HG02981 (cell line): ENCODE measurements around the gene WT1.
"Not testable (repeated sequence)": the region's sequence is repeated elsewhere in the genome, so short reads cannot be mapped to it uniquely, and the experiment has no call there.

Source experiments
- ATAC-seq: cut with Tn5 transposase; IDR thresholded peaks from one replicate; pipeline ENCODE4 v1.9.1; 2021; ENCODE audit warnings: mild to moderate bottlenecking, moderate library complexity; ENCODE audit not compliant: unreplicated experiment

The WT1 gene

DNA sequence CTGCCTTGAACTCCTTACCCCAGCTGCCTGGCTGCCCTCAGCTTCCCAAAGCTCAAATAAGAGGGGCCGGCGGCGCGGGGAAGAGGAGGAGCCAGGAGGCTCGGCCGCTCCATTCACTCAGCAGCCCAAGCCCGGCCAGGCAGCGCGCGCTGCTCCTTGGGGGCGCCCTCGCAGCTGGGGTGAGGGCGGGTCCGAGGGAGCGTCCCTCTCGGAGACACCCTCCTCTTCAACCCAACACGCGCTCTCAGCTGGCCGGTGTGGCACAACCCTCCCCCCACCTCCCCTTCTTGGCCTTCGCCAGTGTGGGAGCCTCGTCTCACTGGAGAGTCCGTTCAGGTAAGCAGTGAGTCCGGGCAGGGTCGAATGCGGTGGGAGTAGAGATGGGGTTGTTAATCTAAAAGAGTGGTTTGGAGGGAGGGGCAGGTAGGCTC, at the start of gene WT1:
TSS of gene WT1 (minus strand) at position 29 of the 431 bp plus-strand sequence.
- no peak for ATAC-seq

DNA sequence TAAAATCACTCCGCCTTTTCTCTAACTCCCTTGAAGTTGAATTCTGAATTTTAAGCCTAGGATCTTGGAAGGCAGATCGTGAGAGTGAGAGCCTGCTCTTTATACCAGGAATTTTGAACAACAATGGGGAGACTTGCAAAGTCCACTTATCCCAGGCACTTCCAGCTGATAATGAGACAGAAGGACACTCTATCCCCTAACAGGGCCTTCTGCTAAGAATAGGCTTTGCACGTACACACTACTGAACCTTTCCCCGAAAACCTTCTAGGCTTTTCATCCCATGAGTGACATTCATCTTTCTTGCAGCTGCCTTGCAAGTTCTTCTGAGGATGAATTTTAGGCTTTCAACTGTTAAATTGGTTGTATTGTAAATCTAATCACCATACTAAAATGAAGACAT, 44.0 kb upstream of the WT1 start:
- no peak for ATAC-seq

DNA sequence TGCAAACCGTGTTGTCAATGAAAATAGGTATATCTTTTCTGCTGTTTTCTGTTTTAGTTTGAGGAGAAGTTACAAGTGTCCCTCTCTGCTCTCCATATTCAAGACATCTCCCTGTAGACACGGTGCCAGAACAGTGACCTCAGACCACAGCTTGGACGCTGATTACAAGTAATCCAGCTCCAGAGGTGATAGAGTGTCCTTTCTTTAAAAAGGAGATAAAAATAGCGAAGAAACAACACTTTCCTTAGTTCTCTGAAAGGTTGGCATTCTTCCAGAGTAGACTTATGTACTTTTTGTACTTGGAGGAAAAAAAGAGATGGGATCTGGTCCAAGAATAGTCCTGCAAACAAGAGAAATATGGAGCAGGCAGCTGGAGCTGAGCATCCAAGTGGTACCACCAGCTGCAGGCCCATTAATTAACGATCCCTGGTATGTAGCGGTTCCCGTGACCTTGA, 43.0 kb upstream of the WT1 start:
- no peak for ATAC-seq

- ATAC-seq = no peak
These were observed 38.1 kb upstream of the WT1 start for GRCh38 chr11:32473282-32473909.

GRCh38 chr11:32472226-32472625, 36.9 kb upstream of the WT1 start:
- ATAC-seq = no peak

DNA sequence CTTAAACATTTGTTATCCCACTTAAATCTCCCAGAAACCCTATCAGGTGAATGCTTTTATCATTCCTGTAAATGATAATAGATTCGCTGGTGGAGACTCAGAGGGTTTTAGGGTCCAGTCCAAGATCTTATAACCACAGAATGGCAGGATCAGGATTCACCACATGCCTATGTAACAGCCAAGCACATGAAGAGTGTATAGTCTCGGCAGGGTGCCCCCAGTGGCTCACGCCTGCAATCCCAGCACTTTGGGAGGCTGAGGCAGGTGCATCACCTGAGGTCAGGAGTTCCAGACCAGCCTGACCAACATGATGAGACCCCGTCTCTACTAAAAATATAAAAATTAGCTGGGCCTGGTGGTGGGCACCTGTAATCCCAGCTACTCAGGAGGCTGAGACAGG, 36.2 kb upstream of the WT1 start:
- not testable (repeated sequence) for ATAC-seq

DNA sequence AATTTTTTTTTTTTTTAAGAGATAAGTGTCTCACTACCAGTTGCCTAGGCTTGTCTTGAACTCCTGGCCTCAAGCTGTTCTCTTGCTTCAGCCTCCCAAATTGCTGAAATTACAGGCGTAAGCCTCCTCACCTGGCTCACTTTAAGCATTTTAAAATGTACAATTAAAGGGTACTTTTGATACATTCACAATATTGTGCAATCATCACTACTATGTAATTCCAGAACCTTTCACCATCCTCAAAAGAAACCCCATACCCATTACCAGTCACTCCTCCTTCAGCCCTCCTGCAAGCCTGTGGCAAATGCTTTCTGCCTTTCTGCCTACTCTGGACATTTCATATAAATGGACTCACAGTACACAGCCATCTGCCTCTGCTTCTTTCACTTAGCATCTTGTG, 34.5 kb upstream of the WT1 start:
- no peak for ATAC-seq

DNA sequence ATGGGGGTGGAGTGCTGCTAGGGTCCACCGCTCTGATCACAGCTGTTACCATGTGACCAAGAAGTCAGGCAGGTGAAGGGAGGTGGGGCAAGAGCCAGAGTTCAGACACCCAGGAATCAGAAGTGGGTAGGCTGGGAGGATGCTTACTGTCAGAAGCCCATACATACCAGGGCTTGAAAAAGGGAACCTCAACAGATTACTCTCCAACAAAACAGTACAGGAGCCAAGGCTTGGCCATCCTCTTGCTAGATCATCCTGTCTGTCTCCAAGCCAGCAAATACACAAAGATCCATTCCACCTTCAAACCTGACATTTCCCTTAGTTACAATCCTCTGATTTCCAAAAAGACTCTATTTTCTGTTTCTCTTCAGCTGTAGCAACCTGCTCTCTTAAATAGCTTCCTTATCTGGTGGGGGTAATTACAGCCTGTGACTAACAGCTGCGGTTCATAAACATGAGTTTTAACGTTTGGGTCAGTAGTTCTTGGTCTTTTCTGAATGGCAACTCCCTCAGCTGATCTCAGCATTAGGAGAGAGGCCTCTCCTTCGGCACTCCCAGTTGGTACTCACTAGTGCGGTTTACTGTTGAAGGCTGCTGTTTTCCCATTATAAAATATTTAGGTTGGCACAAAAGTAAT, 31.1 kb upstream of the WT1 start:
- no peak for ATAC-seq

DNA sequence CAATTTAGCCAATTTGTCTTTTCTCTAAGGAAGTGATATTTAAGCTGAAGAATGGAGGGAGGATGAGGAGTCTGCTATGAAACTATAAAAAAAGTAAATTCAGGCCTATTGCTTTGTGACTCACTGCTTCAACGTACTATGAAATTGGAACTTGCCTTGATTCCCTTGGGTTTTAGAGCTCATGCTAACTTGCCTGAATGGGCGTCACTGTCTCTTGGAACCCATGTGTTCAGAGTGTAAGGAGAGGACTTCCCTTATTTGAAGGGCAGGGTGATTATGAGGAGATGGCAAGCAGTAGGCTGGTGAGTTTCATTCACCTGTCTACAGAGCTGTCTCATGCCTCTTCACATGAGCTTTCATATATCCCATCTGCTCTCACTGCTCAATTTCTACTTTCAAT, 28.7 kb upstream of the WT1 start:
- no peak for ATAC-seq

DNA sequence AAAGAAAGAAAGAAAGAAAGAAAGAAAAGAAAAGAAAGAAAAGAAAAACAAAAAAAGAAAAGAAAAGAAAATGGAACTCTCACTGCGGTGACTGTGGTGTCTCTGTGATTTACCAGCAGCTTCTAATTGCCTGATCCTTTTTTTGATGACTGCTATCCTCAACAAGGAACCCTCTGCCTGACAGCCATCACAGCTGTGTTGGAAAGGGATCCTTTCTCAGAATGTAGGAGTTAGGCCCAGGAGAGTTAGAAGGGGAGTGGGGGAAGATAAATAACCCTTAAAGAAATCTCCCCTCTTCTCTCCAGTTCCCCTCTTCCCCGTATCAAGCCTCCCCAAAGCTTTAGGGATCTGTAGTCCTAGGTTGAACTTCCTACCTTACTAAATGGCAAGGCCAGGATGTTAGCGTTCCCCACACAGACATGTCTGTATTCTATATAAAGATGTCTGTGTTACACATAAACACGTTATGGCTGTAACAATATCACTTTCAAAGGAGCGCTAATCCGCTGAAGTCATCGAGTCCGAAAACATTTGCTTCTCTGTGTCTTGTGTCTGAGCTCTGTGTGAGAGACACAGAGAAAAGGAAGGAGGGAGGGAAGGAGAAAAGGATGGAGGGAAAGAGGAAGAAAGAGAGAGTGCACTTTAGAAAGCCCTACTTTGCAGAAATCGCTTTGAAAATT, 26.8 kb upstream of the WT1 start:
- ATAC-seq = no peak

GRCh38 chr11:32456864-32457263, 21.5 kb upstream of the WT1 start:
- ATAC-seq = no peak

- no peak for ATAC-seq
These were observed 19.7 kb upstream of the WT1 start for GRCh38 chr11:32454993-32455392.

DNA sequence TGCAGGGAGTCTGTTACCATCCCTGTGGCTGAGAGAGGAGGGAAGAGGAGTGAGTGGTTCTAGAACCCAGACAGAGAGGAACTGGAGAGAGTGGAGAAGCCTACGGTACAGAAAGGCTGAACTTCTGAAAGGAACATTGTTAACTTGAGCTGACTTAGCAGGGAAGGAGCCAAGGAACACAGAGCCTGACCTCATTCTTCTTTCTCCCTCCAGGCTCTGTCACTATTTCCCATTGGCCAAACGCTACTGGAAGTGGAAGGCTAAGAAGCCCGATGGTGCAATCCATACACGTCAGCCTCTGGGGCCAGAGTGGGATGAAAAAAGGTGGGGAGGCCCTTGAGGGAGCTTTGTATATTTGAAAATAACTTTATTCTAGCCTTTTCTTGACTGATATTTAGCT, 16.5 kb upstream of the WT1 start:
- ATAC-seq = no peak

DNA sequence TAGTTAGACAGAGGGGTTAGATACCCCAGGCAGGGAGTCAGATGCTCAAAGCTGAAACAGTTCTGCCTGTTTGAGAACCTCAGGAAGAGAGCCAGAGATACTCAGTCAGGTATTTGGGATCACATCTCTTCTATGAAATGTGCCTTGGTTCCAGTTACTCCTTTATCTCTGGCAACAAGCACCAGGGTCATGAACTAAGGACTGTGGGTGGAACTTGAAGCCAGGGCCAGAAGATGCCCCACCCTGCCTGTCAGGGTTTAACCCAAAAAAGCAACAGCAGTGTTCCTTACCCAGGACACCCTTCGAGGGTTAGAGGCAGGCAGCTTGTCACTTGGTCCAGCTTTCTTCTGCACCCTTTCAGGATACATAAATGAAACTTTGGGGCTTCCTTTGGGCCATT, 15.0 kb upstream of the WT1 start:
- ATAC-seq = no peak

DNA sequence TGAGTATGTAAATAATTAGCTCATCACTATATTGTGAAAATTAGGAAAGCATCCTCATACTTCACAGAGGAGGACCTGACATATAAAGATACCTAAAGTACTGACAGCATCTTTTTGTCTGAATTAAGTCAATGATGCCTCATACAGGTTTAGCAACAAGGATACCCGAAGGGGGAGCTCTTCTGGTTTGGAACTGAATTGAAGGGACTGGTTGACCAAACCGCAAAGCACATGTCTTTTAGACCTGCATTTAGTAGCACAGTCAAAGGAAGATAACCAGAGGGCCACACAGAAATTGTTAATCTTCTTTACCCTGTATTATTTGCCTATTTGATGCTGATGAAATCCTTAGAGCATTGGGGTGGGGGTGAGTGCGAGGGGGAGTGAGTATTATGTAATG, 12.9 kb upstream of the WT1 start:
- ATAC-seq = no peak

GRCh38 chr11:32447252-32447651, 11.9 kb upstream of the WT1 start:
- no peak for ATAC-seq

- no peak for ATAC-seq
These were observed 10.9 kb upstream of the WT1 start for GRCh38 chr11:32446227-32446626.

- ATAC-seq = no peak
These were observed 8.8 kb upstream of the WT1 start for GRCh38 chr11:32444186-32444585.

DNA sequence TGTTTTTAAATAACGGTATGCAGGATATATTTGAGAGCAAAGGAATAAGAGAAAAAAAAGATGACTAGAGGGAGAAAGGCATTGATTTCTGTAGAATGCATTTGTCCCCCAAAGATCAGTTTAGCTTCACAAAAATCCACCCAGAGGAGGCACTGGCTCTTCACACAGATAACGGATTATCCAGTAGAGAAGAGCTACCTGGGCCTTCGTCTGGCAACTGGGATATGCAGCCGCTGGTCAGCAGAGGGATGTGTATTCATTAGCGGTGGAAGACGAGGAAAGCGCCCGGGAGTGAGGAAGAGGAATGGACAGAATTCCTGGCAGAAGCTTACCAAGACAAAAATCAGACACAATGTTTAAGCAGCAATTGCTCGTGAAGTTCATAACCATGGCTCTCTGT, 5.6 kb upstream of the WT1 start:
- no peak for ATAC-seq

GRCh38 chr11:32440312-32440908, 5.1 kb upstream of the WT1 start:
- no peak for ATAC-seq

DNA sequence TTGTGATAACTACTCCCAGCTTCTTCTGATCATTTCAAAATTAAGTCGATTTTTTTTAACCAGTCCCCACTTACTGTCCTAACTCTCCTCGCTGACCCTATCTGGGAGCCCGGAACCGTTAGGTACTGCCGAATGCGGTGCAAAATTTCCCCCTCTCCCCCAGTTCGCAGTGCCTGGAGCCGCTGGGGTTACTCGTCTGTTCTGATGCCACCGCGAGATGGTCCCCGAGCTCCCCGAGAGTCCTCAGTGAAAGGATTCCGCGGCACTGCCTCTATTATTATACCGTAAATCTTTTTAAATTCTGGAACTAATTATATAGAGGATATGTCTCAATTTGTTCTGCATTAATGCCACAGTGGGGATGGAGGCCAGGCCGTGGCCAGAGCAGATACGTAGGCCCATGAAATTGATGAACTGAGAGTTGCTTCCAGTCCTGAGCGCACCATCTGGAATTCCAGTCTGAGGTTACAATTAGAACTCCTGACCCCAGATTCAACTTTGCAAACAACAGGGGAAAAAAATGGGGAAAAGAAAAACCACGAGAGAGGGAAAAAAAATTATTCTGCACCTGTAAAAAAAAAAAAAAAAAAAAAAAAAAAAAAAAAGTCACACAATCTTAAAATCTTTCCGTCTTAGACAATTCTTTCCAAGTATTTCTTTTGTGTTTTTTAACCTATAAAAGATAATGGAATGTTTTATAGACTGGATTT, 4.3 kb upstream of the WT1 start:
- no peak for ATAC-seq
